Measurements from ENCODE around the gene MMP11.

The MMP11 gene

DNA sequence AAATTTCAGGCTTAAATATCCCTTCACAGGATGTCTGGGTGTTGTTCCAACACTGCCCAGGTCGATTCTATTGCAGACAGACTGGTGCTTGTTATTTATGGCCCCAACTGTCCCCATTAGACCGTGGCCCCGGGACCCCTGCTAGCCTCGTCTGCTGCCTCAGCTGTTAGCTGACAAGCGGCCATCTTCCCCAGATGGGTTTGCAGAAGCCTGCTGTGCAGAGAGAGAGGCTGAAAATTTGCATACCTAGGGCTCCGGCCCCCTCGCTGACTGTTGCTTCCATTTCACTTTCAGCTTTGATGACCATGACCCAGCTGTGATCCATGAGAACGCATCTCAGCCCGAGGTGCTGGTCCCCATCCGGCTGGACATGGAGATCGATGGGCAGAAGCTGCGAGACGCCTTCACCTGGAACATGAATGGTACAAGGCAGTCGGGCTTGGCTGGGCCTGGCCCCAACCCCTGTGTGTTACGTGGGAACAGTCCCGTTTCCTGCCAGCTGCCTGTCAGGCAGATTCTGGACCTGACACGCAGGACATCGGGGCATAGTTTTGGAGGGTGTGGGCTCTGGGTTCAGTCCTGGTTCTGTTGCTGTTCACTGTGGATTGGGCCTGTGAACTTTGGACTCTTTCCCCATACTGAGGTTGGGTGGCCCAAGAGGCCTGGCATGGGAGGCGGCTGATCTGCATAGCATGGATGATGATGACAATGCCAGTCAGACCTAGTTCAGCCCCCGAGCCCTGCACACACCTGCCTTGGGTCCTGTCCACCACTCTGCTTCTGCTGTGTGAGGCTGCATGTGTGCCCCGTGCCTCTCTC lies 30.6 kb downstream of the MMP11 start:
- no peak for DNase-seq (ENCODE audit: low spot score)

DNA sequence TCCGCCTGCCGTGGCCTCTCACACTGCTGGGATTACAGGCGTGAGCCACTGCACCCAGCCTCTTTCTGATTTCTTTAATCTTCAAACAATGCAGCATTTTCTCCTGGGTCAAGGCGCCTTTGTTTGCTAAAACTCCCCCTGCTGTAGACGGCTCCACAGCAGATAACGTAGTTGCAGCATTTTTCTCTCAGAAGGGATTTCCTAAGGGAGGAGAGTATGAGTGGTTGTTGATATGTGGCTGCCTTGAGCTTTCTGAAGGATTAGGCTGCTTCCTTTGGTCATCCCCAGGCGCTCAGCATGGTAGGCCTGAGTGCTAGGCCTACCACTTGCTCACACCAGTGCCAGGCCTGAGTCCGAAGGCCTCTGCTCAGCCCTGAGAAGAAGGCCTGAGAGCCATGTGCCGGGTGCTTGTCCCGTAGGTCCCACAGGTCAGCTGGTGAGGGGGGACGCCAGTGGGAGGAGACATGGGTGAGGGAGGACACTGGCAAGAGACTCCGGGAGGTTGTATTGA lies 32.2 kb downstream of the MMP11 start:
- DNase-seq (ENCODE audit: low spot score) = no peak

- DNase-seq (ENCODE audit: low spot score) = no peak
Observed at GRCh38 chr22:23806837-23807236, 34.2 kb downstream of the MMP11 start.

DNA sequence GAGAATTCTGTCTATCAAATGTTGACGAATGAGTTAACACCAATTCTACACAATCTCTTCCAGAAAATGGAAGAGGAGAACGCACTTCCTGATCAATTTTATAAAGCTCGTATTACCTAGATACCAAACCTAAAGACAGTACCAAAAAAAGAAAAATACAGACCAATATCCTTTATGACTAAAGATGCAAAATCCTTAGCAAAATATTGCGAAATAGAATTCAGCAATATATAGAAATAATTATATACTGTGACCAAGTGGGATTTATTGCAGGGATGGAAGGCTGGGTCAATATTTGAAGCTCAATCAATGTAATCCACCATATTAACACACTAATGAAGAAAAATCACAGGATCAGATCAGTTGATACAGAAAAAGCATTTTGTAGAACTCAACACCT lies 39.7 kb downstream of the MMP11 start:
- no peak for DNase-seq (ENCODE audit: low spot score)

GRCh38 chr22:23815541-23816155 lies 43.0 kb downstream of the MMP11 start:
- DNase-seq (ENCODE audit: low spot score) = no peak

- DNase-seq (ENCODE audit: low spot score) = no peak
Observed at GRCh38 chr22:23816156-23816976, 43.7 kb downstream of the MMP11 start.

DNA sequence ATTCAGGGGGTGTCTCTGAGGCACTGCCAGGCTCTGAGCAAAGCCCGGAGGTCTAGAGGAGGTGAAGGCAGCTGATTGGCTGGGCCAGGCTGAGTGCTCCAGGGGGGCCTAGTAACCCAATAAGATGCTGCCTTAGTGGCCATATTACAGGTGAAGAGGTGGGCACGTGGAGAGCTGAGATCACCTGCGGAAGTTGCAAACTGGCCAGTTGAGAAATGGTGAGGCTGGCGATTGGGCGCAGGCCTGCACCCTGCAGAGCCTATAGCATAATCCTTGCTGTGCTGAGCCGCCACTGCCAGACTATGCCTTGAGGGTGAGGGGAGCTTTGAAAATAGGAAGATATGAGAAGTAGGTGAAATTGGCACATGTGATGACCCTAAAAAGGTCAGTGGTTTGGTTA lies 44.5 kb downstream of the MMP11 start:
- no peak for DNase-seq (ENCODE audit: low spot score)

DNA sequence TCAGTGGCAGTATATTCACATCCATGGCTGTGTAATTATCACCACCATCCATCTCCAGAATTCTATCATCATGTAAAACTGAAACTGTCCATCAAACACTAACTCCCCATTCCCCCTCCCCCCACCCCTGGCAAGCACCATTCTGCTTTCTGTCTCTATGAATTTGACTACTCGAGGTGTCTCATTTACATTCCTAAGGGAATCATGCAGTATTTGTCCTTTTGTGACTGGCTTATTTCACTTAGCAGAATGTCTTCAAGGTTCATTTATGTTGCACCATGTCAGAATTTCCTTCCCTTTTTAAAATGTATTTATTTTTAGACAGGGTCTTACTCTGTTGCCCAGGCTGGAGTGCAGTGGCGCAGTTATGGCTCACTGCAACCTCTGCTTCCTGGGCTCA lies 45.9 kb downstream of the MMP11 start:
- no peak for DNase-seq (ENCODE audit: low spot score)

DNA sequence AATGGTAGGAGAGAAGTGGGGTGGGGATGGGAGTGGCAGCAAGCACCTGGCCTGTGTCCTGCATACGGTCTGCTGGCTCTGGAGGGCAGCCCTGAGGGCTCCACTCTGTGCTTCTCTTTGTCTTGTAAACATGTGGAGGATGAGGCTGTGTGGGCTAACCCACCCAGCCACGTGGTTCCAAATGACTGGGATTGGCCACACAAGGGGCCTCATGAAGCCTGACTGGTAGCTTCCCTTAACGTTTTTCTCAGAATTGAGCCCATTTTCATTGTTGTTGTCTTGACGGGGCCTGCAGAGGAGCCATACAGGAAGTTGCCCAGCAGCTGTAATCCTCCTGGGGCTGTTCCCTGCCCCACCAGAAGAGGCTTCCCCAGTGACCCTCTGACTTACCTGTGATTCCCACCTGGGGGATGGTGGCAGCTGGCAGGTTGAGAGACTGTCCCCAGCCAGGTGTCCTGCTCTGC lies 48.1 kb downstream of the MMP11 start:
- no peak for DNase-seq (ENCODE audit: low spot score)

- no peak for DNase-seq (ENCODE audit: low spot score)
Observed at GRCh38 chr22:23822101-23822671, 49.5 kb downstream of the MMP11 start.

DNA sequence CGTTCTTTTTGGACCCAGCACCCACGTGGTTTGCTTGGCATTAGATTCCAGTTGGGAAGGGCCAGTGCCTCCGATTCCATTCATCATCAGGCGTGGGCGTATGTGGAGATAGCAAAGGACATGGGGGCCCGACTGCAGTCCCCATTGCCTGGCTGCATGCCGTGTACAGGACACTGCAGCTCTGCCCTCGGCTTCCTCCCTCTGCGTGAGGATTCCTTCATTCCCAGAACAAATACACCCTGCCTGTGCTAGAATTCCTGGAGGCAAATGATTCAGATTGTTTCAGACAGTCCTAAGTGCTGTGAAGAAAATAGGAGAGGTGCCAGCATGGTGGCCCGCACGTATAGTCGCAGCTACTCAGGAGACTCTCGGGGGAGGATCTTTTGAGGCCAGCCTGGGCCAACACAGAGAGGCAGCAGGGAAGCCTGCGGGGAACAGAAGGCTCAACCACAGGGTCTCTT lies 50.7 kb downstream of the MMP11 start:
- DNase-seq (ENCODE audit: low spot score) = no peak

DNA sequence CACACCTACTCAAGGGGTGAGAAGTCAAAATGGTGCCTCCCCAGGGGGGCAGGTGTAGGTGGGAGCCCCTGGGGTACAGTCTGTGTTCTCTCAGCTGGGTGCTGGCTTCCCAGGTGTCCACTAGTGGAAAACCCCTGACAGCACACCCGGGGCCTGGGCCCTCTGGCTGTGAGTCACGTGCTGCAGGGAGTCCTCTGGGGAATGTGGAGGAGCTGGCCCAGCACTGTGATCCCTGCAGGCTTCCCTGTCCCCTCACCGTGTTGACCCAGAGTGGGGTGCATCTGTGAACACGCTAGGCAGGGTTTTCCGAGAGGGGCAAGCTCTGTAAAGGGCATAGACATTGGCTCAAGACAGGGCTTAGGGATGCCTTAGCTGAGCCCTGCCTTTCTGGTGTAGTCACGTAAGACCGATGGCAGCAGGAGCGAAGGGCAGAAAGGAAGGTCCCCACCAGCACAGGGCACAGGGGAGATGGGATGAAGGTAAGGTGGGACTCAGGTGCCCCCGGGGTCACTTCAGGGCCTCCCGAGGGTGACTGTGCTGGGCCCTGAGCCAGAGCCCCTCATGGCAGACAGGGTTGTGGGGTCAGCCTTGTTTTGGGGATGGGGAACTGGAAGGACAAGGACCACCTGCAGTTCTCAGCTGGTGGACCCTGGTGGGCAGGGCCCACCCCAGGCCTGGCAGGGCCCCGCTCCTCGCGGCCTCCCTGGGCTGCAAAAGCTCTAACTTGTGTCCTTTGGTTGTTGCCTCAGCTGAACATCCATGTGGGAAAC lies 52.0 kb downstream of the MMP11 start:
- DNase-seq (ENCODE audit: low spot score) = no peak

DNA sequence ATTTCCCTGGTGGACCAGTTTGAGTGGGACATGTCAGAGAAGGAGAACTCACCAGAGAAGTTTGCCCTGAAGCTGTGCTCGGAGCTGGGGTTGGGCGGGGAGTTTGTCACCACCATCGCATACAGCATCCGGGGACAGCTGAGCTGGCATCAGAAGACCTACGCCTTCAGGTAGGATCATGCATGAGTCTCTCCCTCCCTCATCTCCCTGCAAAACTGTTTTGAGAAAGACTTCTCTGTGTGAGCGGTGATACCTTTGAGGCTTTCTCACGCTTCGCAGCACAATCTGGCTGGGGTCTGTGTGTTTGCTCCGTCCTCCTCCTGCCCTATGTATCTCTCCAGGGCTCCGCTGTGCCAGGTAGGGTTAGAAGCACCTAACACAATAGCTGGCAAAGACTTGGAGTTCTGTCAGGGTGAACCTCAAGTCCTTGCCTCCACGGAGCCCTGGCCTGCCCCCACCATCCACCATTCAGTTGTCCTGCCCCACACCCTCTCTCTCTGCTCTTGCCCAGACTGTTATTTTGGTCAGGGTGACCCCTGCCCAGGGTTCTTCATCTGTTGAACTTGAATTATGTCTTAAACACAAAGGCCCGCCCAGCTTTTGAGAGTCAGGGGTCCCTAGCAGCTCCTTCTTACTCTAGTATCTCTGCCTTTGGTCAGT lies 52.7 kb downstream of the MMP11 start:
- no peak for DNase-seq (ENCODE audit: low spot score)

DNA sequence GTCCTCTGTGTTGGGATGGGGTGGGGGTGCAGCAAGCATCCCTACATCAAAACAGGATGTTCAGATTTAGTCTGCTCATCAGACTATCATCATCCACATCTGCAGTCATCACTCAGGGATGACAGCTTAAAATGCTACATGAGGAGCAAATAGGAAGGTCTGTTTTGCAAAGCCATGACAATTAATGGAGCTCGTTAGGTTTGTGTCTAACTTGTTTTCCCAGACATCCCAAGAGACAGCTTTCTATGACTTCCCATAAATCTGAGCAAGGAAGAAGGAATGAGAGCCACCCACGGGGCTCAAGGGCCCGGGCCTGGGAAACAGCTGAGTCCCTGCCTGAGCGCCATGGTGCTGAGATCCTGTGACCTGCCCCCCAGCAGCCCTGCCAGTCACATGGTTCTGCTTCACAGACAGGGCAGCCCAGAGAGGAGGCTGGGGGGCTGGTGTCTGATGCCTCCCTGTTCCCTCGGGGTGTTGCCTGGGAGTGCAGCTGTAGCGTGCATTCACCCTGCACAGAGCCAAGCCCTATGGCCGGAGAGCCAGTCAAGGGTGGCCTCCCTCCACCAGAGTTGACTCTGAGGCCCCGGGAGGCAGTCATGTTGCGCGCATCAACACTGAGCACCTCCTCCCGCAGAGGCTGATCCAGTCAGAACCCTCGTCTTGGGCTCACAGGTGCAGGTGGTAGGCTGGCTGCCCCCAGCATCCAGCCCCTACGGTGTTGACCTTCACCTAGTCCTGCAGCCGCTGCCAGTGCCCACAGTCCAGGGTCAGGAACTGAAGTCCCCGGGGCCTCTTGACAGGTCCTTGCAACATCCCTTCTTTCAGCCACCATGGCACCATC lies 54.1 kb downstream of the MMP11 start:
- DNase-seq (ENCODE audit: low spot score) = no peak

- DNase-seq (ENCODE audit: low spot score) = no peak
Observed at GRCh38 chr22:23827351-23827995, 54.8 kb downstream of the MMP11 start.

GRCh38 chr22:23828800-23829680 lies 56.4 kb downstream of the MMP11 start:
- DNase-seq (ENCODE audit: low spot score) = no peak

DNA sequence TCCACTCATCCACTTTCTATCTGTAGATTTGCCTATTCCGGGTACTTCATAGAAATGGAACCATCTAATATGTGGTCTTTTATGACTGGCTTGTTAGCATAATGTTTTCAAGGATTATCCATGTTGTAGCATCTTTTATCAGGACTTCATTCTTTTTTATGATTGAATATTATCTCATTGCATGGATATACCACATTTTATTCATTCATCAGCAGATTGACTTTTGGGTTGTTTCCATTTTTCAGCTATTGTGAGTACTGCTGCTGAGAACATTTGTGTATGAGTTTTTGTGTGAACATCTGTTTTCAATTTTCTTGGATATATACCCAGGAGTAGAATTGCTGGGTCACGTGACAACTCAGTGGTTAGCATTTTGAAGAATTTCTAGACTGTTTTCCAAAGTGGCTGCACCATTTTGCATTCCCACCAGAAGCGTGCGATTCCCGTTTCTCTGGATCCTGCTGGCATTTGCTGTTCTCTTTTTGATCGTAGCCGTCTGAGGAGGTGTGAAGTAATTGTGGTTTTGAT lies 57.3 kb downstream of the MMP11 start:
- DNase-seq (ENCODE audit: low spot score) = no peak

GRCh38 chr22:23831261-23831660 lies 58.6 kb downstream of the MMP11 start:
- DNase-seq (ENCODE audit: low spot score) = no peak
